ENCODE results near the gene INHBC.
"Not testable (repeated sequence)": the region's sequence is repeated elsewhere in the genome, so short reads cannot be mapped to it uniquely, and the experiment has no call there.

Gene INHBC

GRCh38 chr12:57415088-57415487 is 19.5 kb upstream of the INHBC start:
- DNase-seq: no peak

GRCh38 chr12:57416039-57416996 is 18.3 kb upstream of the INHBC start:
- DNase-seq: no peak
- no peak for TF ChIP-seq GATA1 (IDR thresholded peaks at IDR 0.05; ENCODE audit: low read depth, low read length)
- no peak for TF ChIP-seq POLR2A (IDR thresholded peaks at IDR 0.05; ENCODE audit: low read length)

More at GRCh38 chr12:57415088-57415487, 19.5 kb upstream of the INHBC start:
- TF ChIP-seq GATA1 (IDR thresholded peaks at IDR 0.05; ENCODE audit: low read depth, low read length) (no peak), POLR2A (IDR thresholded peaks at IDR 0.05; ENCODE audit: low read length) (no peak)

- no peak for DNase-seq
- TF ChIP-seq GATA1 (IDR thresholded peaks at IDR 0.05; ENCODE audit: low read depth, low read length) (no peak), POLR2A (IDR thresholded peaks at IDR 0.05; ENCODE audit: low read length) (no peak)
These were observed 16.3 kb upstream of the INHBC start for GRCh38 chr12:57418255-57418654.

- no peak for TF ChIP-seq GATA1 (IDR thresholded peaks at IDR 0.05; ENCODE audit: low read depth, low read length)
- TF ChIP-seq POLR2A (IDR thresholded peaks at IDR 0.05; ENCODE audit: low read length): no peak
- no peak for DNase-seq
These were observed 15.1 kb upstream of the INHBC start for GRCh38 chr12:57419495-57419894.

- TF ChIP-seq GATA1 (IDR thresholded peaks at IDR 0.05; ENCODE audit: low read depth, low read length) (no peak), POLR2A (IDR thresholded peaks at IDR 0.05; ENCODE audit: low read length) (no peak)
- no peak for DNase-seq
These were observed 14.1 kb upstream of the INHBC start for GRCh38 chr12:57420482-57420881.

GRCh38 chr12:57426948-57427347 is 7.6 kb upstream of the INHBC start:
- DNase-seq: not testable (repeated sequence)

- TF ChIP-seq GATA1 (IDR thresholded peaks at IDR 0.05; ENCODE audit: low read depth, low read length): no peak
- no peak for TF ChIP-seq POLR2A (IDR thresholded peaks at IDR 0.05; ENCODE audit: low read length)
- DNase-seq: no peak
These were observed 5.6 kb upstream of the INHBC start for GRCh38 chr12:57428965-57429364.

GRCh38 chr12:57429473-57430111 is 5.0 kb upstream of the INHBC start:
- no peak for TF ChIP-seq POLR2A (IDR thresholded peaks at IDR 0.05; ENCODE audit: low read length)
- TF ChIP-seq GATA1 (IDR thresholded peaks at IDR 0.05; ENCODE audit: low read depth, low read length): no peak
- peak; percentile 69 to 70 for DNase-seq

GRCh38 chr12:57430112-57430930 is 4.3 kb upstream of the INHBC start:
- peak; percentile 83 to 89 for DNase-seq
- TF ChIP-seq POLR2A (IDR thresholded peaks at IDR 0.05; ENCODE audit: low read length): peak; percentile 34
- no peak for TF ChIP-seq GATA1 (IDR thresholded peaks at IDR 0.05; ENCODE audit: low read depth, low read length)

- DNase-seq: peak; percentile 97
- TF ChIP-seq POLR2A (IDR thresholded peaks at IDR 0.05; ENCODE audit: low read length): peak; percentile 98
- TF ChIP-seq GATA1 (IDR thresholded peaks at IDR 0.05; ENCODE audit: low read depth, low read length): no peak
These were observed 3.5 kb upstream of the INHBC start, which contains the start of gene R3HDM2 for GRCh38 chr12:57430931-57431566. Gene R3HDM2 (minus strand): TSS chr12:57431043. CDS start chr12:57310428, 120,615 bp downstream.

- TF ChIP-seq POLR2A (IDR thresholded peaks at IDR 0.05; ENCODE audit: low read length) (no peak), GATA1 (IDR thresholded peaks at IDR 0.05; ENCODE audit: low read depth, low read length) (no peak)
- peak in 1 of 2 experiments; percentile 44 for DNase-seq
These were observed 2.9 kb upstream of the INHBC start for GRCh38 chr12:57431654-57432188.

GRCh38 chr12:57433370-57433769 is 1.2 kb upstream of the INHBC start:
- DNase-seq: no peak
- no peak for TF ChIP-seq POLR2A (IDR thresholded peaks at IDR 0.05; ENCODE audit: low read length)
- no peak for TF ChIP-seq GATA1 (IDR thresholded peaks at IDR 0.05; ENCODE audit: low read depth, low read length)

- TF ChIP-seq POLR2A (IDR thresholded peaks at IDR 0.05; ENCODE audit: low read length): no peak
- TF ChIP-seq GATA1 (IDR thresholded peaks at IDR 0.05; ENCODE audit: low read depth, low read length): no peak
- DNase-seq: no peak
These were observed 709 bp downstream of the INHBC start for GRCh38 chr12:57435293-57435692.

All from erythroblast (primary cell).